ENCODE results near the gene STK32C. TPM values are rescaled to one million over a fixed set of nuclear protein-coding genes. Genes with fewer than 3 reads are reported as not detected.

The STK32C gene
- total RNA-seq, 1 donor from 2014 or later, result 69.2 TPM

DNA sequence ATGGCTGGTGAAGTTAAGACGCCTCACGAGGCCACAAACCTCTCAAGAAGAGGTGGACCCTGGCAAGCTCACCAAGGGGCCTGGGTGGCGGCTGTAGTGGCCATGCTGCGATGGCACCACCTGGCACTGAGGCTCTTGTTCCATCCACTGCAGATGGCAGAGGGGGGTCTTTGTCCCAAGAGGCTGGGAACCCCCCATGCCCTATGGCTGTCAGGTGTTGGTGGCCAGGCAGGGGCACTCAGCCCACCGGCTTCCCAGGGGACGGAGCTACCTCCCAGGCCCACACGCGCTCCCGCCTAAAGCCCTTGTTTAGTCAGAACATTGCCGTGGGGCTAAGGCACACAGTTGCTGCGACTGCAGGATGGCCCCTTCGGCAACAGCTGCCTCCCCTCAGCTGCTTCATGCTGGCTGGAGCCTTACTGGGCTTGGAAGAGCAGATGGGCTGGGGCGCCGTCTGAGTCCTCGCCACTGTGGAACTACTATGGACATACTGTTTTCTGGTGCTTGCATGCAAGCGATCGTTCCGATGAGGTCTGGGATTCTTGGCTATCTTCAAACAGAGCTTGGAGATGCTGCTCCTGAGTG is 74.2 kb downstream of the STK32C start:
- DNase-seq, result peak; percentile 71
- H3K4me1 Mint-ChIP-seq (ENCODE audit: low read depth, unreplicated experiment), result peaks cover 22% of the 10 kb centered on the region

DNA sequence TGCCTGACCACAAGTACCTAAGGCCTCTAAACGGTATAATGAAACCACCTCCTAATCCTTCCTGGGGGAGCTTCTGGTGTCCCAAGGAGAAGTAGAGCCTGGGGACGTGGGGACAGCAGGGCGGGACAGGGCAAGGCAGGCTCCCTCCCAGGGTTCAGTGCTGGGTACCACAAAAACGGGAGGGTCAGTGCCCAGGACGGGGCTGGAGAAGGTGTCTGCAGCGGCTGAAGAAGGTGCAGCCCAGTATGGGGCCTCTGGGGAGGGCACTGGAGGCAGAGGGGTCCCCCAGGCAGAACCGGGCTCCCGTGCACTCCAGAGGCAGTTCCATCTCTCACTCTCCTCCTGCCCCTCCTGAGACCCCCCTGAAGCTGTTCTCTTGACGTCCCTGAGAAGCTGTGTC is 74.8 kb downstream of the STK32C start:
- H3K4me1 Mint-ChIP-seq (ENCODE audit: low read depth, unreplicated experiment), result peaks cover 15% of the 10 kb centered on the region
- H3K9me3 Mint-ChIP-seq (ENCODE audit: unreplicated experiment), result peaks cover 13% of the 10 kb centered on the region
- no peaks in the 10 kb centered on the region for H3K36me3 Mint-ChIP-seq (ENCODE audit: unreplicated experiment)
- no peak overlapping the region for H3K4me3 Mint-ChIP-seq (ENCODE audit: unreplicated experiment)
- DNase-seq, result no peak
- H3K27me3 Mint-ChIP-seq (ENCODE audit: unreplicated experiment), result peaks cover 14% of the 10 kb centered on the region
- peak overlapping the region; percentile 22 for H3K27ac Mint-ChIP-seq (ENCODE audit: unreplicated experiment)
- TF ChIP-seq, protein P1, sequence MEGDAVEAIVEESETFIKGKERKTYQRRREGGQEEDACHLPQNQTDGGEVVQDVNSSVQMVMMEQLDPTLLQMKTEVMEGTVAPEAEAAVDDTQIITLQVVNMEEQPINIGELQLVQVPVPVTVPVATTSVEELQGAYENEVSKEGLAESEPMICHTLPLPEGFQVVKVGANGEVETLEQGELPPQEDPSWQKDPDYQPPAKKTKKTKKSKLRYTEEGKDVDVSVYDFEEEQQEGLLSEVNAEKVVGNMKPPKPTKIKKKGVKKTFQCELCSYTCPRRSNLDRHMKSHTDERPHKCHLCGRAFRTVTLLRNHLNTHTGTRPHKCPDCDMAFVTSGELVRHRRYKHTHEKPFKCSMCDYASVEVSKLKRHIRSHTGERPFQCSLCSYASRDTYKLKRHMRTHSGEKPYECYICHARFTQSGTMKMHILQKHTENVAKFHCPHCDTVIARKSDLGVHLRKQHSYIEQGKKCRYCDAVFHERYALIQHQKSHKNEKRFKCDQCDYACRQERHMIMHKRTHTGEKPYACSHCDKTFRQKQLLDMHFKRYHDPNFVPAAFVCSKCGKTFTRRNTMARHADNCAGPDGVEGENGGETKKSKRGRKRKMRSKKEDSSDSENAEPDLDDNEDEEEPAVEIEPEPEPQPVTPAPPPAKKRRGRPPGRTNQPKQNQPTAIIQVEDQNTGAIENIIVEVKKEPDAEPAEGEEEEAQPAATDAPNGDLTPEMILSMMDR (IDR thresholded peaks at IDR 0.05; ENCODE audit: partially characterized antibody, unreplicated experiment), result no peak

More for the DNA sequence above, 74.2 kb downstream of the STK32C start:
- TF ChIP-seq, protein P1 (IDR thresholded peaks at IDR 0.05; ENCODE audit: partially characterized antibody, unreplicated experiment), result no peak
- Mint-ChIP-seq H3K27me3 (ENCODE audit: unreplicated experiment) (peaks cover 20% of the 10 kb centered on the region), H3K27ac (ENCODE audit: unreplicated experiment) (peak overlapping the region; percentile 48), H3K9me3 (ENCODE audit: unreplicated experiment) (peaks cover 18% of the 10 kb centered on the region), H3K36me3 (ENCODE audit: unreplicated experiment) (no peaks in the 10 kb centered on the region), H3K4me3 (ENCODE audit: unreplicated experiment) (no peak overlapping the region)

DNA sequence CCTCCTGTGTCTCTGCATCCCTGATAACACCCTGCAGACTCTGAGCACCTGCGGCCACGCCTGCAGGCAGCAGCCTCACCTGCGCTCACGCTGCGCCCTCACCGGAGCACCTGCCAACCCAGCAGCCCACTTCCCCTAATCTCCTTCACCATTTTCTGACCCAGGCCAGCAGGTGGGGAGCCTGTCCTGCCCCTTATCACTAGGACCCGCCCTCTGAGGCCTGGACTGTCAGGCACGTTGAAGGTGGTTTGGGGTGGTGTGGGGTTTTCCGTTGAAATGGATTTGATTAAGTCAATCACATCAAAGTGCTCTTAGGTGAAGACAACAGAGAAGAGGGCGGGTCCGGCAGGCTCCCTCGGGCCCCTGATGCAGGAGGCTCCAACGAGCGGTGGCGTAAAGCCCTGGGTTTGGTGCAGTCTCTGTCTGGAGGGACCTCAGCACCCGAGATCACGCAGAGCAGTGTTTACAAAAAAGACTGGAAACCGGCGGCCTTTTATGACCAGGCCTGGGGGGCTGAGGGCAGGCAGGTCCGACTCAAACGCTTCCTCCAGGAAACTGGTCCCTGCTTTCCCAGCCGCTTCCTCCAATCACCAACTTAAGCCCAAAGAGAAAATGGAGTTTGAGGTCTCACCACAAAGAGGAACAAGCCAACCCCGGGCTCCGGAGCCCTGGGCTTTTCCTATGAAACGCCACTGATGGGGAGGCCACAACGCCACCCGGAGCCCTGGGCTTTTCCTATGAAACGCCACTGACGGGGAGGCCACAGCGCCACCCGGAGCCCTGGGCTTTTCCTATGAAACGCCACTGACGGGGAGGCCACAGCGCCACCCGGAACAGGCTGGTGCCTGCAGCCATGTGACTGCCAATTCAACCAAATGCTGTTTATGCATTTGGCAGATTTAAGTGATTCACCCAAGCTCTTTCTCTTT is 75.5 kb downstream of the STK32C start:
- H3K27ac Mint-ChIP-seq (ENCODE audit: unreplicated experiment), result peak overlapping the region; percentile 22

DNA sequence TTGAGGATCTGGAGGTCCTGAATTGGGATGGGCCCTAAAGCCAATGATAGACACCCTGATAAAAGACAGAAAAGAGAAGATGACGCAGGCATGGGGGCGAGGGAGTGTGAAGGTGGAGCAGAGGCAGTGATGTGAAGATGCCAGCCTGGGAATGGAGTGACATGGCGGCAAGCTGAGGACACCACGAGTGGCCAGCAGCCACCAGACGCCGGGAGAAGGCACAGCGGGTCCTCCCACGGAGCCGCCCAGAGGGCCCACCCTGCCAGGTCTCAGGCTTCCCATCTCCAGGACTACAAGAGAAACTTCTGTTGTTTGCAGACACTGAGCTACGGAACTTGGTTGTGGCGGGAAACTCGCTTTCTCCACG is 76.1 kb downstream of the STK32C start:
- Mint-ChIP-seq H3K27ac (ENCODE audit: unreplicated experiment) (no peak overlapping the region), H3K4me1 (ENCODE audit: low read depth, unreplicated experiment) (peaks cover 16% of the 10 kb centered on the region), H3K36me3 (ENCODE audit: unreplicated experiment) (peaks cover 6% of the 10 kb centered on the region), H3K4me3 (ENCODE audit: unreplicated experiment) (peak overlapping the region; percentile 39), H3K27me3 (ENCODE audit: unreplicated experiment) (peaks cover 19% of the 10 kb centered on the region), H3K9me3 (ENCODE audit: unreplicated experiment) (peaks cover 19% of the 10 kb centered on the region)
- TF ChIP-seq, protein P1 (IDR thresholded peaks at IDR 0.05; ENCODE audit: partially characterized antibody, unreplicated experiment), result no peak
- no peak for DNase-seq

More for the DNA sequence above, 75.5 kb downstream of the STK32C start:
- TF ChIP-seq, protein P1 (IDR thresholded peaks at IDR 0.05; ENCODE audit: partially characterized antibody, unreplicated experiment), result no peak
- peaks cover 15% of the 10 kb centered on the region for H3K4me1 Mint-ChIP-seq (ENCODE audit: low read depth, unreplicated experiment)
- no peak overlapping the region for H3K4me3 Mint-ChIP-seq (ENCODE audit: unreplicated experiment)
- H3K36me3 Mint-ChIP-seq (ENCODE audit: unreplicated experiment), result peaks cover 4% of the 10 kb centered on the region
- DNase-seq, result no peak
- peaks cover 17% of the 10 kb centered on the region for H3K27me3 Mint-ChIP-seq (ENCODE audit: unreplicated experiment)
- peaks cover 18% of the 10 kb centered on the region for H3K9me3 Mint-ChIP-seq (ENCODE audit: unreplicated experiment)

Data from glutamatergic neuron (in vitro differentiated cells).